ENCODE data around the gene ST6GAL1.

- no peak for TF ChIP-seq NFIC (IDR thresholded peaks at IDR 0.05)
- TF ChIP-seq, protein P1, sequence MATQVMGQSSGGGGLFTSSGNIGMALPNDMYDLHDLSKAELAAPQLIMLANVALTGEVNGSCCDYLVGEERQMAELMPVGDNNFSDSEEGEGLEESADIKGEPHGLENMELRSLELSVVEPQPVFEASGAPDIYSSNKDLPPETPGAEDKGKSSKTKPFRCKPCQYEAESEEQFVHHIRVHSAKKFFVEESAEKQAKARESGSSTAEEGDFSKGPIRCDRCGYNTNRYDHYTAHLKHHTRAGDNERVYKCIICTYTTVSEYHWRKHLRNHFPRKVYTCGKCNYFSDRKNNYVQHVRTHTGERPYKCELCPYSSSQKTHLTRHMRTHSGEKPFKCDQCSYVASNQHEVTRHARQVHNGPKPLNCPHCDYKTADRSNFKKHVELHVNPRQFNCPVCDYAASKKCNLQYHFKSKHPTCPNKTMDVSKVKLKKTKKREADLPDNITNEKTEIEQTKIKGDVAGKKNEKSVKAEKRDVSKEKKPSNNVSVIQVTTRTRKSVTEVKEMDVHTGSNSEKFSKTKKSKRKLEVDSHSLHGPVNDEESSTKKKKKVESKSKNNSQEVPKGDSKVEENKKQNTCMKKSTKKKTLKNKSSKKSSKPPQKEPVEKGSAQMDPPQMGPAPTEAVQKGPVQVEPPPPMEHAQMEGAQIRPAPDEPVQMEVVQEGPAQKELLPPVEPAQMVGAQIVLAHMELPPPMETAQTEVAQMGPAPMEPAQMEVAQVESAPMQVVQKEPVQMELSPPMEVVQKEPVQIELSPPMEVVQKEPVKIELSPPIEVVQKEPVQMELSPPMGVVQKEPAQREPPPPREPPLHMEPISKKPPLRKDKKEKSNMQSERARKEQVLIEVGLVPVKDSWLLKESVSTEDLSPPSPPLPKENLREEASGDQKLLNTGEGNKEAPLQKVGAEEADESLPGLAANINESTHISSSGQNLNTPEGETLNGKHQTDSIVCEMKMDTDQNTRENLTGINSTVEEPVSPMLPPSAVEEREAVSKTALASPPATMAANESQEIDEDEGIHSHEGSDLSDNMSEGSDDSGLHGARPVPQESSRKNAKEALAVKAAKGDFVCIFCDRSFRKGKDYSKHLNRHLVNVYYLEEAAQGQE (IDR thresholded peaks at IDR 0.05; ENCODE audit: low read depth): no peak
- TF ChIP-seq EGR1 (IDR thresholded peaks at IDR 0.05): no peak
- no peak for TF ChIP-seq TAF1 (IDR thresholded peaks at IDR 0.05; ENCODE audit: low read depth)
- TF ChIP-seq, protein P2, sequence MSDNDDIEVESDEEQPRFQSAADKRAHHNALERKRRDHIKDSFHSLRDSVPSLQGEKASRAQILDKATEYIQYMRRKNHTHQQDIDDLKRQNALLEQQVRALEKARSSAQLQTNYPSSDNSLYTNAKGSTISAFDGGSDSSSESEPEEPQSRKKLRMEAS (IDR thresholded peaks at IDR 0.05): no peak
- TF ChIP-seq CREB1 (IDR thresholded peaks at IDR 0.05; ENCODE audit: low read depth): no peak
- TF ChIP-seq RAD21 (IDR thresholded peaks at IDR 0.05; ENCODE audit: low read depth): no peak
- TF ChIP-seq EP300 (IDR thresholded peaks at IDR 0.05; ENCODE audit: borderline replicate concordance): no peak
- TF ChIP-seq ZBTB7A (IDR thresholded peaks at IDR 0.05; ENCODE audit: low read depth): no peak
- no peak for TF ChIP-seq YY1 (IDR thresholded peaks at IDR 0.05; ENCODE audit: low read depth)
- no peak for TF ChIP-seq CEBPB (IDR thresholded peaks at IDR 0.05)
- no peak for TF ChIP-seq TCF12 (IDR thresholded peaks at IDR 0.05; ENCODE audit: low read depth)
- TF ChIP-seq FOXM1 (IDR thresholded peaks at IDR 0.05; ENCODE audit: borderline replicate concordance, low read depth): no peak
These were observed 34.3 kb downstream of the ST6GAL1 start for GRCh38 chr3:186964616-186965015.

Measured in Ishikawa (cell line).